Activated CD8-positive, alpha-beta memory T cell treated with anti-CD3 and anti-CD28 coated beads, Interleukin-2, amount 50 U/mL, for 1 hour (primary cell): ENCODE results near the gene CELF2.

ENCODE experiments used
- DNase-seq: peaks from one replicate; pipeline ENCODE4 v3.0.0-alpha.2; 2020; ENCODE audit errors: extremely low read depth

CELF2 gene

DNA sequence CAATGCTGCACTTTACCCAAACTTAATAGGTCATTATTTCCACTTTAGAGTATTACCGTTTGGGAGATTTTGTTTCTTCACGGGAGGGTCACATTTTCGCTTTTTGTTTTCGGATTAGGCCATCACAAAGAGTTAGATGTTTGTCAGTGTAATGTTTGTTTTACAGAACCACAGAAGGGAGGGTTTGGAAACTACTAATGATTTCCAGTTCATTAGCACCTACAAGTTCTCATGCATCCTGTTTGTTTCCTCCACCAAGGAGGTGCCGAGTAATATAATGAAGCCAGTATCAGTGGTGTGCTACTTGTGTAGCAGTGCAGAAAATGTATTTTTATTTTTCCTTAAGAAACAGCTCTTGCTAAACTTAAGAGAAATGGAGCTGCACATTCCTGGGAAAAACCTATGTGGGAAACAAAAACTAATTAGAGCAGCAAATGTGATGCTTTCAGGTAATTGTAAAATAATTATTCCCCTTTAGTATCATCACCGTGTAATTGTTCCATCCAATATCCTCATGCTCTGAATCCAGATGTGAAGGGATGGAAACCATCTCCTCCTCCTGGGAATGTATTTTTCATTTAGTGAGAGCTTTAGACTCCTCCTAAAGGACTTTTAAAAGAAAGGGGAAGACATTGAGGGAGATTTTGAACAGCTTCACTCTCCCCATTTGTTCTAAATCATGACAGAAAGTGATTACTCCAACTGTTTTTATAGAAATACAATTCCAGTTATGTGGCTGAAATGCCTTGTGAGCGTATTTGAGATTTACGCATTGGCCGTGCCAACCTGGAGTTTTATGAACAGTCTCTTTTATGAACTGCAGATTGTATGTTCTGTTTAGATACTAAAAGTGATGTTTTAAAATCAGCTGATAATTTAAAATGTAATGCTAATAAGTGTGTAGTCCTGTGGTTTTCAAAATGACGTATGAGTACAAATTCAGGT, 5.6 kb downstream of the CELF2 start:
- DNase-seq, result no peak

DNA sequence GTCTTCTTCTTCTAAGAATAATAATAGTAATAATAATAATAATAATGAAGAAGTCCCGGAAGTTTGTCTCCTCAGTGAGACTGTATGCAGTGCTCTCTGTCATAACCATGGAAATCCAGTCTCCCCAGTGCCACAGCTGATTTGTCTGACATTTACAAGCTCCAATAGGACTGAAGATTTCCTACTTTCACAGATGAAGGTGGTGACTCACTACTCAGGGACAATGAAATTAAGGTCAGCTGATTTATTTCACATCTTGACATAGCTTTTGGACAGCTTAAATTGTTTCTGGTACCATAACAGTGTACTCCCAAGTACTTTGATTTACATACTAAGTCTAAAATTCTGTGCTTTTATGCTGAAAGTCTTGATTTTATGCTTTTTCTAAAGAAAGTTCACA, 6.9 kb downstream of the CELF2 start:
- DNase-seq, result no peak

DNA sequence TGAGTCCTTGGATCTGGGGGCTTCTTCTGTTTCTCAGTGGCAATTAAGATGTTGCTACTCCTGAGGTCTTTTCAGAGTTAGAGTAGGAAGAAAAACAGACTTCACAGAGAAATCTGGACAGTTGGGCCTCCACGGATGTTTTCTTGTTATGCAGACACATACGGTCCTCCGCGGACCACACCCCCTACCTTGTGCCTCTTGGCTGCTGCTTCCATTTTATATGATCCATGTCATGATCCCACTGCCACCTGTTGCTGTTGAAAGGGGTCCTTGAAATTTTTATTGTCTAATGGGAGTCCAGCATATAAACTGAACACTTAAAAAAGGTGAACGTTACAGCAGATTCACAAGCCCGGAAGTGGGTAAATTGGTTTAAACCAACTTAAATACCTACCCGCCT, 8.3 kb downstream of the CELF2 start:
- DNase-seq, result no peak

DNA sequence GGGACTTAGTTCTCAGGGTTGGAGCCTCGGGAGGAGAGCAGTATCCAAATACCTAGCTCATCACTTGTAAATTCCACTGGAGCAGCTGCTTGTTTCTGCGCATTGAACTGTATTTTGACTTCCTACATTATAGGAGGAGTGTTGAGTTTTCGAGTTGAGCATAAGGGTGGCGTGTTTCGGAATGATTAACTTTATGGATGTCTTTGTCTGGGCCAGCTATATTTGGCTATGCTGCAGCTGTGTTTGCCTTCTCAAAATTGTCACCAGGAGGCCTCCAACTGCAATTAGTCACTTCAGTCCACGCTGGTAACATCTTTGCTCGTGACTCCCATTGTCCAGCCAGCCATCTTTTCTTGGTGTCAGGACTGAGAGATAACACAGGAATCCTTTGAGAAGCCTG, 9.1 kb downstream of the CELF2 start:
- no peak for DNase-seq

DNA sequence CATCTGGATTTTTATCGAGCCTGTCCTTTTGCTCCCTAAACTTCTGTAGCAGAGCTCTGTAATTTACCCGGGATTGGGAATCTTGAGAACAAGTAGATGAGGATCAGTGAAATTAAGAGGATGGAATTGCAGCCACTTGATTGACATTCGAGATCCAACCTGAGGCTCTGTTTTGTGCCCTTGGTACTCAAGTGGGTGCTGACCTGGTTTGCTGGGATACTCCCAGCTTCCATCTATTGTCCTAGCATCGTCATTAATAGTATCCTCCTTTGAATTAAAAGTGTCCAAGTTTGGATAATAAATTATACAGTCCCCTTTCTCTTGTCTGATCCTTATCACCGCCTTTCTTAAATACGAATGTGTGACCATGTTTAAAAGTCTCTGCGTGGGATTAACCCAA, 17.1 kb downstream of the CELF2 start:
- DNase-seq, result no peak

DNA sequence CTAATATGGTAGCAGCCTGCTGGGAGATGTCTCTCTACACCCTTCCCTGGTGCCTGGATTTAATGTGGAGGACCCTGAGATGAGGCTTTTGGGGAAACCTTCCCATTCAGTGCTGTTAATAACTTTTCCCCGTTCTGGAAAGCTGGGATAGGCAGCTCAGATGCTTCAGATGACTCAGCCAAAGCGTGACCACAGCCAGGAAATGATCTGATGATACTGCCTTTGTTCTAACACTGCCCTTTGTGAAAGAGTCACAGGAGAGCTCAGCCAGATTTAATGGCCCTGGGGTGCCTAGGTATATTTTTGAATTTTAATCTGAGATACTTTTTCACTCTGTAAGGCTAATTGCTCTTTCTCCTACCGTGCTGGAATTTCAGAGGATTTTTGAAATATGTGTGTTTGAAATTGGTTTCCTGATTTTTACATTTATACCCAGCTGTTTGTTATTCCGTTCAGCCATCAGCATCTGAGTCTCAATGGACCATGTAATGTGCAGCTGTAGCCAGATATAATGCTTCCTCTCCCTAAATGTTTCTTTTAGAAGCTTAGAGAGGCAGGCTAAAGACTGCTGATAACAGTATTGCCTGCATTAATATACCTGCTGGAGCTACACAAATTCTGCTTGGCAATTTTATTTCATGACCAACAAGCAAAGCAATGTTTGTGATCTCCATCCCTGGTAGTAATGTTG, 17.8 kb downstream of the CELF2 start:
- DNase-seq, result no peak

DNA sequence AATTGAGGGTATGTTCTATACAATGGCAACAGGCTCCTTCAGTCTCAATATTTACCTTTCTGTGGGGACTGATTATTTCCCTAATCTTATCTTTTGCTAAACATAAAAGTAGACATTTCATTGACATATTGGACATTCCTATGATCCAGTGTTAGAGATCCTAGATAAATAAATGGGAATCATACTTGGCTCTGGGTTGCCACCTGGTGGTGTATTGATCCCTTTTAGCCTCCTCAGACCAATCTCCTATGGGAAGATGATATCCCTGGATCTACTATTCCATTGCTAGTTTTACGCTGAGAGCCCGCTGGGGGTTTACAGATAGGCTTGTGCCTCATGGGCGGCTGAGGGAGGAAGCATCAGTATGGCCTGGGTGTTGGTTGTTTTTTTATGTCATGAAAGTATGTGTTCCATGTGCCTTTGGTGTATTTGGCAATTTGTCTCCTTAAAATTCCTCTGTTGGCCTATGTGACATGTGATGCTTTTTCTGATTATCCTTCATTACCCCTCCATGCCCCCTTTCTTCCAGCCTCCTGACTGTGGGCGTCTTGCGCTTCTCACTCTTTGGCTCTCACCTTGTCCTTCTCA, 18.8 kb downstream of the CELF2 start:
- DNase-seq, result no peak

DNA sequence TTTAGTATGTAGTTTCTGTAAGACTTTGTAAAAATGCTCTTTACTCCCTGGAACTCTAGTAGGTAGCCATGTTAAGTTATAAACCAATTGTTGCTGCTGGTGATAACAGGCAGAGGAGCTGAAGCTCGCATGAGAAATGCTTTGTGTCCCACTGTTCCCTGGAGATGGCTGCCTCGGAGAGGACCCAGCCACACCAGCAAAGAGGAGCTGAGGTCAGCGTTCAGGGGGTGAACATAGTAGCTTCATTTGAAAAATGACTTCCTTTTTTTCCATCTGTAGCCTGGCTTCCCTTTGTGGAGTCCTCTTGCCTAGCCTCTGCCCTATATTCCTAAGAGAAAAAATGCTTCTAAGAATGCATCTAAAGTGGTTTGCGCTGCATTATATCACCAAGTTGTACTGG, 20.3 kb downstream of the CELF2 start:
- no peak for DNase-seq

DNA sequence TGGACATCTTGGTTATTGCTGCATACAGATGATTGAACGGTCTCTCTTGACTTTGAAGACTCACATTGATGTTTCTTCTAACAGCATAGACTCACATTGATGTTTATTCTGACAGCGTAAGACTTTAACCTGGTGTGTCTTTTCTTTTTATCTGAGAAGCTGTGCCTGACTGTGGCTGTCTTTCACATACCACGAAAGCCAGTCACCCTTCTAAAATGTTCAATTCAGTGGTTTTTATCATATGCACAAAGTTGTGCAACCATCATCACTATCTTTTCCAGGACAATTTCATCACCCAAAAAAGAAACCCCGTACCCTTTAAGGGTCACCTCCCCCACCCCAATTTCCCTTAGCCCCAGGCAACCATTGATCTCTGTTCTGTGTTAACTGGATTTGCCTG, 24.7 kb downstream of the CELF2 start:
- DNase-seq, result no peak

DNA sequence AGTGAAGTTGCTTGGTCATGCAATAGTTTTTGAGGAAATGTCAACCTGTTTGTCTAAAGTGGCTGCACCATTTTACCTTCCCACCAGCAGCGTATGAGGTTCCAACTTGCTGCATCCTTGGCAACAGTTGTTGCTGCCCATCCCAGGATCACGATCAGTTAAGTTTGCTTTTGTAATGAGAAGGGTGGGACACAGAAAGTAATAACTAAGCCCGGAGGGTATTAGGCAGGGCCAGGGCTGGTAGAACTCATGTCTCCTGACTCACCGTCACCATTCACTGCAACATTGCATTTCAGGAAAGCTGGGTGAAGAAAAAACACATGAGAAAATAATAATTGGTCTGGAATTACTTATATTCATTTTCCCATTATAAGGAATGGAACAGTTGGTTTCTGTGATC, 25.4 kb downstream of the CELF2 start:
- DNase-seq, result no peak

DNA sequence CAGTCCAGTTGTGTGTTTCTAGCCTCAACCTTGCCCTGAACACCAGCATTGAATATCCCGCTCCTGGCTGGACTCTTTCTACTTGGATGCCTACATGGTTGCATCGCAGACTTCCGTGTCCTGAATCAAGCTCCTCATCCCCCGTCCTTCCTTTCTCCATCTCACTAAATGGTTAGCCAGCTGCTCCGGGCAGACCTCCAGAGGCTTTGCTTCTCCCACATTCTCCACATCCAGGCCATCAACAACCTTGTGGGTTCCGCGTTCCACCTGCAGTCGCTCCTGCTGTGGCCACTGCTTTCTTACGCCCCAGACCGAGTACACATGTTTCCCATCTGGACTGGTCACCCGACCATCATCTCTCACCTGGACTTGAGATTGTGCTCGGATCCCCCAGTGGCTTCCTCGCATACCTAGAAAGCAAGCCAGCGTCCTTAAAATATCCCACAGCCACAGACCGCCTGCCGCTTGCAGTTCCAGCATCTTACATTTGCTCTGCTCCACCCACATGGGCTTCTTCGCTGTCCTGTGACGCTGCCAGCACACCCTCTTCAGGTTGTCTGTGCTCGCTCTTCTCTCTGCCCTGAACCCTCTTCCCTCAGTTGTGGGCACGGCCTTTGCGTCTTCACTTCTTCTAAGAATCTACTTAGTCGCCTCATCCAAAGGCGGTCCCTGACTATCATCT, 25.9 kb downstream of the CELF2 start:
- DNase-seq, result no peak

DNA sequence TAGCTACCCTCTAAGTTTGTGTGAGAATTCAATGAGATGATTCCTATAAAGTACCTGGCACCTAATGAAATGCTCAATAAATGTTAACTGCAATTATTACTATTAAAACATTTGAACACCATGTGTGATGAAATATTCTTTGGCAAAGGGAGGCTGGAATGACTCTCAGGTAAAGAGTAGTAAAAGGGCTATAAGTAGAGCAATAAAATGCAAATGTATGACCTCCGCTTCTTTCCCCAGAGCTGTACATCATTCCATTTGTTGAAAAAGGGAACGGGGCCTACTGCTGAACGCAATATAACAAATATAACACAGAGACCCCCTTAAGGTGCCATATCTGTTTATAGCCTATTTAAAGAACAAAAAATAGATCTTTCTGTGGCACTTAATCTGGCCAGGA, 27.8 kb downstream of the CELF2 start:
- DNase-seq, result no peak

DNA sequence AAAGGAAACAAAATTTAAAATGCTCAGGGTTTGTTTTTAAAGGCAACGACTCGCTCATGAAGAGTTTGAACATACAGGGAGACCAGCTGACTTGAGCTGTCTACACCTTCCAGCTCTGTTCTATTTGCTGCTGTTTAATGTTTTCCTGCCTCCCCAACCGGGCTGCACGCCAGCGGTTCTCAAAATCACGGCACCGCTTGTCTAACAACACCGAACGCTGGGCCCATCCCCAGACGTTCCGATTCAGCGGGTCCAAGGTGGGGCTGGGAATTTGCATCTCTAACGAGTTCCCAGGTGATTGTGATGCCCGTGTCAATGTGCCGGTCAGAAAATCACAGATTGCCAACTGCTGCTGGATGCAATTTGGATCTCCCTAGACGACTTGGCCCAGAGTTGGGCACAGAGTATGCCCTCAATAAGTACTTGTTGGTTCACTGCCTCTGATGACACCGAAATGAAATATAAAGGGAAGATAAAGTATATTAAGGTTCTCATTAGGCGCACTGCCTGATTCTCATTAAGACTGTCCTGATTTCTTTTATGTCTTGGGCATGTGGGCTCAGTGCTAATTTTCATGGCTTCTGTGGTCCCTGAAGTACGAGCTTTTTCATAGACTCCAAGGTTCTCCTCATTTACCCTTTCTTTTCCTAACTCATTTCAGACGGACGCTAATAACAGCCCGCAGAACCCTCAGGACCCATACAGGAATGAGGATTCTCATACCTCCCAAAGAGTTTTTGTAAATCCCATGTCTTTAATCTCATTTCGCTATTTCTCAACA, 28.5 kb downstream of the CELF2 start:
- no peak for DNase-seq

DNA sequence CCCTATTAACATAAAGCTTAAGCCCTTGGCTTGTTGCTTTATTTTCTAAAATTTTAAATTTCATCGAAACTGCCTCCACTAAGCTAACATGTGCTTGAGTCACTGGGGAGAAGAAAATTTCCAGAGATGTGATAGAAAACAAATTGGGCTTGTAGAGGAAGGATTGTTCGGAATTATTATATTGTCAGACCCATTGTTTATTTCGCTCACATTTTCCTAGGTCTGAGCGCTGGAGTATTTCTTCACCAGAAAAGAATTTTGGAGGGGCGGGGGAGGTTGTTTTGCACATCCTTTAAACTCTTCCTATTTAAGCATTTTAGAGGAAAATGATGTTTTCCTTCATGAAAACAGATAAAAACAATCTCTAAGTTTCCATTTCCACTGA, 29.1 kb downstream of the CELF2 start:
- no peak for DNase-seq

DNA sequence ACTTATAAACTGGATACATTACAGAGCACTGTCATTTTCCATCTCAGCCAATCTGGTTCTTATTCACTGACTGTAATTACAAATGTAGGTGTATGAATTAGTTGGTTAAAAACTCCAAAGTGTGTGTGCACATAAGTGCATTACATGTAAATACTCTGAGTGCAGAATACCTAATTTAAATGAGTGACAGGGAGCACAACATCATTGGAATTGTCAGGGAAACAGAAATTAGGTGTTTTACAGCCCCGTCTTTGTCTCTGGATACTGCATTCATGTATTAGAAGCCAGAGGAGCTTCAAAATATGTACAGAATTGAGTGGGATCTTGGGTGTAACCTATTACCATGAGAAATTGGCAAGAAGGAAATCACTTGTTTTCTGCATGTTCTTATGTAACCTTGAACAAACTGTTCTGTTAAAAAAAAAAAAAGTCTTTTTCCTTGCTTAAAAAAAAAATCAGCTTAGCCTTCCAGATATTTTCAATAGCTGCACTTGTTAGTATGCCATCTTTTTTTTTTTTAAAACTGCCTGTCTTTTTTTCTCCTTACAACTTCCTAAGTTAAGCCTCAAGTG, 31.1 kb downstream of the CELF2 start:
- DNase-seq, result no peak

DNA sequence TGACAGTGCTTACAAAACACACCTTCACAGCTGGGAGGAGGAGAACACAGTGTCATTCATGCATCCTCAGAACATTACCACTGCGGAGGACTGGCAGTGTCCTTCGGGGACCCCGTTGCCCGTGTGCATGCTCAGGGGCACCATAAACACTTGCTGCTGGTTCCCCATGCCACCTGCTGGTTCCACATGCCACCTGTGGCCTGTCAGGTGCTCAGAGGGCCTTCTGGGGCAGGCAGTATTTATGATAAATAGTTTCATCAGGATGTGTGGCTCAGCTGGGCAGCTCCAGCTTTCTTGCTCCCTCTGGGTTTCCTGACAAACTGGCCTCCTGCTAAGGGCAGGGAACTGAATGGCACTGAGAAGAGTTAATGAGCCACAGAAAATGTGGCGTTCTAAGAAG, 32.1 kb downstream of the CELF2 start:
- DNase-seq, result no peak

DNA sequence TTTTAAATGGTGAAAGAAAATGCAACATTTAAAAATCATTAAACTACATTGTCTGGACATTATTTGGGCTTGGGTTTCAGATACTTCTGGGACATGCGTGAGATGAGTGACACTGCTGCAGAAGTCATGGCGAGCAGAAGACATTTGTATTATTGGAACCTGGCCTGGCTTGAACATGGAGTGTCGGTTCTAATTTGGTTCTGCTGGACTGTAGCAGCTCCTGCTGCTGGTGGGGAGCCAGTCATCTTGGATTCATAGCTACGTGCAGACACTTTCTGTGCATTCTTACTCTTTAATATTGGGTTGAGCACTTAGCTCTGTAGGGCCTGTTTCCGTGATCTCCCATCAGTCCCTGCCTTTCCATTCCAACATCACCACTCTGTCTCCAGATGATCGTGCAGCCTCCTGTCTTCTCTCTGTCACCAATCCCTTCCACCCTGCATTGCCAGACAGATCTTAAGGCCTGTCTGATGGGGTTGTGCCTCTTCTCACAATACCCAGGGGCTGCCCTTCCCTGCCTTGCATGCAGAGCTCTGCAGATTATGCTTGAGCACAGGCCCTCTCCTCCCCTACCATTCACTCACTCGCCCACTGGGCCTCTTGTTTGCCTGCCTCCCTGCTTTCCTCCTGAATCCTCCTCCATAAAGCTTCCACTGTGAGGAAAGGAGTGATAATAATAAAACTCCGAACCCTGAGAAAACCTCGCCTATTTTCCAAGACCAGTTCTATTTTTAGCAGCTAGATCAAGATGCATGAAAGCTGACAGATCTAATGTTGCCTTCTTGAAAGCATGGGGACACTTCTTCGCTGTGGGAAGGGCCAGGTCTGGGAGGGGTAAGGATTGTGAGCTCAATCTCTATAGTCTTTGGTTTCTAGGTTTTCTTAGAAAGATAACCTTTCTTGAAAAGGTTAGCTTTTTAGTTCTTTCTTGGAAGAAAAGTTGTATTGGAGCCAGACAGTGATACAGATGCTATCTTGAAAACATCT, 32.9 kb downstream of the CELF2 start:
- DNase-seq, result no peak

DNA sequence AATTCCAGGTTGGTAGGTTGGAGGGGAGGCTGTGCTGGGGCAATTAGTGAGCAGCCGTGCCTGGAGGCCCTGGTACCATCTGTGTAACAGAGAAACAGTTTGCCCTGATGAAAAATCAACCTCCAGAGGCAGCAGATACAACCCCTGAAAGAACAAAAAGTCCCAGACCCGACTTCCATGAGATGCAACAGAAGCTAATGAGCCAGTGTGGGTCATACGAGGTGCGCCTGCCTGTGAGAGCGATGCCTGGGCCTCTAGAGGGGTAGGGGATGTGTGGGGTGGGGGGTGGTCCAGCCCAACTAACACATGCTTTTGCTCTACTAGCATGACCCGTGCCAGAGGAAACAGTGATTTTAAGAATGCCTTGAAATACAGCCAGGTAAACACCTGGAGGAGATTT, 39.3 kb downstream of the CELF2 start:
- no peak for DNase-seq

DNA sequence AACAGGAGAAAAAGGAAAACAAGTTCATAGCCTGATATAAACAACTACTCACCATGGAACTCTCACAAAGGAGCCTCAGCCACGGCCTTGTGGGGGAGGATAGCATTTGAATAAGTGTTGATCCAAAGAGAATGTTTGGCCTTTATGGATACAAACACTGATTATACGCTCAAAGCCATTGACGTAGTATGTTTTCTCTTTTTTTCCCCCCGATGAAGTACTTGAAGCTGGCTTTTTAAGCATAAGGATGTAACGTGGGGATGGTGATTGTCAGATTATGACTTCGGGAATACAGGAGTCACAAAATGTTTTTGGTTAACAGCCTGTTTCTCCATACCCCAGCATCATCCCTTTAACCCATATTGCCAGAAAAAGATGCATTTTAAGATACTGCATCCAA, 39.8 kb downstream of the CELF2 start:
- DNase-seq, result no peak

DNA sequence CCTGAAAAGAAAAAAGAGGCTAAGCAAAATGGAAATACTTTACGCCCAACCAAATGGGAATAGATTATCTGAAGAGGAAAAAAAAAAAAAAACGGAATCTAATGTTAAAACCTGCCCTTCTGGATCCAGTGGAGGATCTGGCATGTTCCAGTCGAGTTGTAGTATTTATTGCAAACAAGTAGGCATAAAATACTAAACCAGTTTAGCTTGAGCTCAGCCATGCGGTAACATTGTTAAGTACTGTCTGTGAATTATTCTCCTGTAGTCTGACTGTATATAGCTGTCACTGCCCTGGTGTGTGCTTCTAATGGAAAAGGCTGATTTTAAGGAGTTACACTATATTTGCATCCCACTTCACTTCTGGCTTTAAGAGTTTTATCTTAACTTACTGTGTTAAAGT, 40.3 kb downstream of the CELF2 start:
- DNase-seq, result no peak
